AML-193 (cell line): ENCODE data around the gene OSBP2.

Experiments used
- DNase-seq, 2 experiments: peaks; one replicate each; lab custom pipeline; 2025; lab: John Stamatoyannopoulos, UW

Gene OSBP2

GRCh38 chr22:30903876-30904460 is 209.3 kb downstream of the OSBP2 start:
- DNase-seq, result no peak

GRCh38 chr22:30905696-30906341 is 211.1 kb downstream of the OSBP2 start:
- no peak for DNase-seq

GRCh38 chr22:30906411-30906810 is 211.7 kb downstream of the OSBP2 start:
- no peak for DNase-seq

GRCh38 chr22:30906946-30907345 is 212.3 kb downstream of the OSBP2 start:
- no peak for DNase-seq

- no peak for DNase-seq
These were observed 213.4 kb downstream of the OSBP2 start for GRCh38 chr22:30908051-30908461.

- DNase-seq, result no peak
These were observed 214.6 kb downstream of the OSBP2 start for GRCh38 chr22:30909306-30909705.

- no peak for DNase-seq
These were observed 215.7 kb downstream of the OSBP2 start for GRCh38 chr22:30910358-30910757.

GRCh38 chr22:30918761-30919160 is 224.1 kb downstream of the OSBP2 start:
- DNase-seq, result no peak

GRCh38 chr22:30919973-30920372 is 225.3 kb downstream of the OSBP2 start:
- DNase-seq, result no peak

GRCh38 chr22:30920407-30920806 is 225.7 kb downstream of the OSBP2 start:
- DNase-seq, result peak; percentile 41 to 44

- DNase-seq, result no peak
These were observed 226.4 kb downstream of the OSBP2 start for GRCh38 chr22:30921108-30921507.

- no peak for DNase-seq
These were observed 227.5 kb downstream of the OSBP2 start for GRCh38 chr22:30922151-30922611.

- no peak for DNase-seq
These were observed 228.7 kb downstream of the OSBP2 start for GRCh38 chr22:30923168-30923900.

GRCh38 chr22:30925667-30926066 is 231.0 kb downstream of the OSBP2 start:
- no peak for DNase-seq

GRCh38 chr22:30926706-30927105 is 232.0 kb downstream of the OSBP2 start:
- no peak for DNase-seq

- no peak for DNase-seq
These were observed 233.1 kb downstream of the OSBP2 start for GRCh38 chr22:30927806-30928205.

- DNase-seq, result no peak
These were observed 233.7 kb downstream of the OSBP2 start for GRCh38 chr22:30928401-30928800.

- DNase-seq, result no peak
These were observed 235.6 kb downstream of the OSBP2 start for GRCh38 chr22:30930228-30930627.

- DNase-seq, result no peak
These were observed 237.0 kb downstream of the OSBP2 start for GRCh38 chr22:30931541-30932300.

GRCh38 chr22:30932661-30933060 is 238.0 kb downstream of the OSBP2 start:
- DNase-seq, result no peak

GRCh38 chr22:30933457-30933856 is 238.8 kb downstream of the OSBP2 start:
- DNase-seq, result no peak

- no peak for DNase-seq
These were observed 239.4 kb downstream of the OSBP2 start for GRCh38 chr22:30934053-30934452.
